ENCODE measurements around the gene NBPF19. TPM values are rescaled to one million over a fixed set of nuclear protein-coding genes. Genes with fewer than 3 reads are reported as not detected.
"Not testable (repeated sequence)": the region's sequence is repeated elsewhere in the genome, so short reads cannot be mapped to it uniquely, and the experiment has no call there.

NBPF19 gene, protein sequence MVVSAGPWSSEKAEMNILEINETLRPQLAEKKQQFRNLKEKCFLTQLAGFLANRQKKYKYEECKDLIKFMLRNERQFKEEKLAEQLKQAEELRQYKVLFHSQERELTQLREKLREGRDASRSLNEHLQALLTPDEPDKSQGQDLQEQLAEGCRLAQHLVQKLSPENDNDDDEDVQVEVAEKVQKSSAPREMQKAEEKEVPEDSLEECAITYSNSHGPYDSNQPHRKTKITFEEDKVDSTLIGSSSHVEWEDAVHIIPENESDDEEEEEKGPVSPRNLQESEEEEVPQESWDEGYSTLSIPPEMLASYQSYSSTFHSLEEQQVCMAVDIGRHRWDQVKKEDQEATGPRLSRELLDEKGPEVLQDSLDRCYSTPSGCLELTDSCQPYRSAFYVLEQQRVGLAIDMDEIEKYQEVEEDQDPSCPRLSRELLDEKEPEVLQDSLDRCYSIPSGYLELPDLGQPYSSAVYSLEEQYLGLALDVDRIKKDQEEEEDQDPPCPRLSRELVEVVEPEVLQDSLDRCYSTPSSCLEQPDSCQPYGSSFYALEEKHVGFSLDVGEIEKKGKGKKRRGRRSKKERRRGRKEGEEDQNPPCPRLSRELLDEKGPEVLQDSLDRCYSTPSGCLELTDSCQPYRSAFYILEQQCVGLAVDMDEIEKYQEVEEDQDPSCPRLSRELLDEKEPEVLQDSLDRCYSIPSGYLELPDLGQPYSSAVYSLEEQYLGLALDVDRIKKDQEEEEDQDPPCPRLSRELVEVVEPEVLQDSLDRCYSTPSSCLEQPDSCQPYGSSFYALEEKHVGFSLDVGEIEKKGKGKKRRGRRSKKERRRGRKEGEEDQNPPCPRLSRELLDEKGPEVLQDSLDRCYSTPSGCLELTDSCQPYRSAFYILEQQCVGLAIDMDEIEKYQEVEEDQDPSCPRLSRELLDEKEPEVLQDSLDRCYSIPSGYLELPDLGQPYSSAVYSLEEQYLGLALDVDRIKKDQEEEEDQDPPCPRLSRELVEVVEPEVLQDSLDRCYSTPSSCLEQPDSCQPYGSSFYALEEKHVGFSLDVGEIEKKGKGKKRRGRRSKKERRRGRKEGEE (N-terminal part only)
- 1 to 10 TPM; 3.0 to 5.3 TPM for total RNA-seq

DNA sequence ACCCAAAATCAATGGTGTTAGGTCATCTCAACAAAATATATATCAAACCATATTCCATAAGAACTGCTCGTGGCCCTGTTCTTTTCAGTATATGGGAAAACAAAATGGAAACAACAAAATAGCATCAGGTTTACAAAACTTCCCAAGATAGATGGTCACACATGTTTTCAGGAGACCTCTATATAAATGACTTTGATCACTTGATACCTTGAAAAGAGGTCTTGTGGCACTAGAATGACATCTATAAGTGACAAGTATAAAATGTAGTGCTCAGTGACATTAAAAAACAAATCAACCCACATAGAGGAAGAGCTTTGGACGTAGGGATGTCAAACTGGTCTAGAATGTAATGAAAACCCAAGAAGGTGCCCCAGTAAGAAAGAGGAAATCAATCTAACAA is at the start of gene NBPF19:
NBPF19 (plus strand) TSS at position 301 of the 400 bp plus-strand sequence. CDS start 888 bp downstream, outside the sequence.
- not testable (repeated sequence) for H3K27me3 ChIP-seq; H3K27ac ChIP-seq; H3K9me3 ChIP-seq; H3K36me3 ChIP-seq; DNase-seq (ENCODE audit: low spot score); H3K4me3 ChIP-seq; H3K4me1 ChIP-seq

- not testable (repeated sequence) for H3K27me3 ChIP-seq; H3K4me3 ChIP-seq; H3K4me1 ChIP-seq; H3K9me3 ChIP-seq; H3K27ac ChIP-seq; H3K36me3 ChIP-seq; DNase-seq (ENCODE audit: low spot score)
Measured at GRCh38 chr1:149428317-149428716, 46.5 kb upstream of the NBPF19 start.

DNA sequence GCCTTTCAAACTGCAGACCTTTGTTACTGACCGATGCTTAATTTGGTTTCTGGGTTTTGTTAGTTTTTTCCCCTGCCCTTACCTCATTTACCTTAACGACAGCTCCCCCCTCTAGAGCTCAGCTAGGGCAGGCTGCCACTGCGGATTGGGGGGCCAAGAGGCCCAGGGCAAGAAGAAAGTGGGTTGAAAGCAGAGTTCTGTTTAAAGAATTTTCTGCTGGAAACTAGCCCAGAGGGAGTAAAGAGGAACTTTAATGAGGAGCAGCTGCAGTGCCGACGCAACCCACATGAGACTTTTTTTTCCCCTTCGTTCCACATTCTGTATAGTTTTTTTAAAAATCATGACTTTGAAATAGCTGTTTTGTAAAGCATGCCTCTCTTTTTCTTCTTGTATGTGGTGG is 29.4 kb upstream of the NBPF19 start:
- H3K9me3 ChIP-seq, H3K36me3 ChIP-seq, H3K4me1 ChIP-seq, H3K4me3 ChIP-seq, H3K27me3 ChIP-seq: not testable (repeated sequence)
- H3K27ac ChIP-seq = peak overlapping the region; percentile 42 to 51
- peak; percentile 57 for DNase-seq (ENCODE audit: low spot score)

- H3K4me1 ChIP-seq; DNase-seq (ENCODE audit: low spot score); H3K27me3 ChIP-seq; H3K4me3 ChIP-seq; H3K9me3 ChIP-seq; H3K36me3 ChIP-seq; H3K27ac ChIP-seq: not testable (repeated sequence)
Measured at GRCh38 chr1:149452196-149452595, 22.6 kb upstream of the NBPF19 start.

DNA sequence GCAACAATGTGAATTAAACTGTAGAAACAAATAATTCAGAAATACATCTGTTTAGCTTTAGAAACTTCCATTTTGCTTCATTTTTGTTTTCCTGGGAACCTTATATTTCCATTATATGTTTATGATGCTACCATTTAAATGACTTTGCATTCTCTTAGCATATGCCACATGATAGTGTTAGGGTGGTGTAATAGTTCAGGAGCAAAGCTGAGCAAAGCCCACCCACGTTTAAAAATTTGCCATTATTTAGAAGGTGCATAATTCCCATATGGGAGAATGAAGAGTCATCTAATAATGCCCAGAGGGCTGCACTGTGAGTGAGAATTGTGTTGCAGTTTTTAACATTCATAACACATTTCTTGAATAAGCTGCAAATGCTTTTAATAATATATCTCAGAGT is 22.2 kb upstream of the NBPF19 start:
- DNase-seq (ENCODE audit: low spot score); H3K4me3 ChIP-seq; H3K36me3 ChIP-seq; H3K9me3 ChIP-seq; H3K27ac ChIP-seq; H3K27me3 ChIP-seq; H3K4me1 ChIP-seq: not testable (repeated sequence)

- peak overlapping the region in 1 of 2 donors; percentile 44 for H3K4me3 ChIP-seq
- H3K27ac ChIP-seq = not testable (repeated sequence)
Measured at GRCh38 chr1:149558350-149558825, 83.5 kb downstream of the NBPF19 start.

GRCh38 chr1:149561806-149562205 is 87.0 kb downstream of the NBPF19 start:
- H3K27me3 ChIP-seq; DNase-seq (ENCODE audit: low spot score); H3K36me3 ChIP-seq; H3K4me1 ChIP-seq; H3K9me3 ChIP-seq; H3K27ac ChIP-seq; H3K4me3 ChIP-seq: not testable (repeated sequence)

More at GRCh38 chr1:149558350-149558825, 83.5 kb downstream of the NBPF19 start:
- not testable (repeated sequence) for H3K27me3 ChIP-seq; DNase-seq (ENCODE audit: low spot score); H3K9me3 ChIP-seq; H3K36me3 ChIP-seq; H3K4me1 ChIP-seq

- not testable (repeated sequence) for H3K9me3 ChIP-seq; H3K27ac ChIP-seq; DNase-seq (ENCODE audit: low spot score); H3K36me3 ChIP-seq; H3K4me1 ChIP-seq; H3K4me3 ChIP-seq; H3K27me3 ChIP-seq
Measured at GRCh38 chr1:149565485-149565884, 90.6 kb downstream of the NBPF19 start.

GRCh38 chr1:149572763-149573162 is 97.9 kb downstream of the NBPF19 start:
- not testable (repeated sequence) for H3K27me3 ChIP-seq; H3K36me3 ChIP-seq; H3K4me3 ChIP-seq; H3K27ac ChIP-seq; DNase-seq (ENCODE audit: low spot score); H3K4me1 ChIP-seq; H3K9me3 ChIP-seq

GRCh38 chr1:149585592-149585991 is 110.7 kb downstream of the NBPF19 start:
- H3K4me3 ChIP-seq; H3K27ac ChIP-seq; H3K36me3 ChIP-seq; H3K9me3 ChIP-seq; DNase-seq (ENCODE audit: low spot score); H3K27me3 ChIP-seq; H3K4me1 ChIP-seq: not testable (repeated sequence)

Other genes with a start within 250 kb of the NBPF19 start
- gene PPIAL4C, start 108.8 kb downstream of the NBPF19 start, total RNA-seq = not detected